ENCODE data around the gene ZFP2. TPM values are rescaled to one million over a fixed set of nuclear protein-coding genes. Genes with fewer than 3 reads are reported as not detected.

The ZFP2 gene
- total RNA-seq, 3 donors from 2014 or later, result 0.14 to 0.21 (median 0.15) TPM

DNA sequence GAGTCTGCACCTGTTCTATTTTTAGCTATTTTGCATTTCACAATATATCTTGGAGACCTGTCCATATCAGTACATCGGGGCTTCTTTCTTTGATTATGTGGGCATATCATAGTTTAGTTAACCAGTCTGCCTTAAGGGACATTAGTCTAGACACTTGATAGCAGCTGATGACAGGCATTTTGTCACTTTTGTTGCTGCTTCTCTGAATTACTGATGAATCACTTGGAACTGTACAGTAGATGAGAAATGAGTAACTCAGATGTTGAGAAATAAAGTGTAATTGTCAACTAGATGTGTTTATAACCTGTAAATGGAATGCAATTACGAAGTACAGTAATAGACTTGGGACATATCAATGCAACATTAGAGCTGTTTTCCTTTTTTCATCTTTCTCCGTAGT lies 7.1 kb downstream of the ZFP2 start:
- H3K27me3 Mint-ChIP-seq (ENCODE audit: low read depth), result no peaks in the 10 kb centered on the region
- peaks cover 18% of the 10 kb centered on the region for H3K9me3 Mint-ChIP-seq
- no peaks in the 10 kb centered on the region for H3K4me1 Mint-ChIP-seq (ENCODE audit: low read depth)
- no peak for ATAC-seq
- no peak for DNase-seq
- H3K36me3 Mint-ChIP-seq (ENCODE audit: insufficient read depth), result peaks cover 16% of the 10 kb centered on the region
- H3K4me3 Mint-ChIP-seq, result no peak overlapping the region

DNA sequence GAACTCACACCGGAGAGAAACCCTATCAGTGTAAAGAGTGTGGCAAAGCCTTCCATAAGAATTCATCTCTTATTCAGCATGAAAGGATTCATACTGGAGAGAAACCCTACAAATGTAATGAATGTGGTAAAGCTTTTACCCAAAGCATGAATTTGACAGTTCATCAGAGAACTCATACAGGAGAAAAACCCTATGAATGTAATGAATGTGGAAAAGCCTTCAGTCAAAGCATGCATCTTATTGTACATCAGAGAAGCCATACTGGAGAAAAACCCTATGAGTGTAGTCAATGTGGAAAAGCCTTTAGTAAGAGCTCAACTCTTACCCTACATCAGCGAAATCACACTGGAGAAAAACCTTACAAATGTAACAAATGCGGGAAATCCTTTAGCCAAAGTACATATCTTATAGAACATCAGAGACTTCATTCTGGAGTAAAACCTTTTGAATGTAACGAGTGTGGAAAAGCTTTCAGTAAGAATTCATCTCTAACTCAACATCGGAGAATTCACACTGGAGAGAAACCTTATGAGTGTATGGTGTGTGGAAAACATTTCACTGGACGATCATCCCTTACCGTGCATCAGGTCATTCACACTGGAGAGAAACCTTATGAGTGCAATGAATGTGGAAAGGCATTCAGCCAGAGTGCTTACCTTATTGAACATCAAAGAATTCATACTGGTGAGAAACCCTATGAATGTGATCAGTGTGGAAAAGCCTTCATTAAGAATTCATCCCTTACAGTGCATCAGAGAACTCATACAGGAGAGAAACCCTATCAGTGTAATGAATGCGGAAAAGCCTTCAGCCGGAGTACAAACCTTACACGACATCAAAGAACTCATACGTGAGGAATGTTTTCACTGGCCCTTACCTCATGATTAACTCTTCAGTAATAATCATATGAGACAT lies 36.4 kb downstream of the ZFP2 start:
- Mint-ChIP-seq H3K36me3 (ENCODE audit: insufficient read depth) (peaks cover 34% of the 10 kb centered on the region), H3K4me1 (ENCODE audit: low read depth) (no peaks in the 10 kb centered on the region), H3K9me3 (peaks cover 79% of the 10 kb centered on the region), H3K27me3 (ENCODE audit: low read depth) (no peaks in the 10 kb centered on the region), H3K4me3 (no peak overlapping the region)
- DNase-seq (no peak), ATAC-seq (no peak)

DNA sequence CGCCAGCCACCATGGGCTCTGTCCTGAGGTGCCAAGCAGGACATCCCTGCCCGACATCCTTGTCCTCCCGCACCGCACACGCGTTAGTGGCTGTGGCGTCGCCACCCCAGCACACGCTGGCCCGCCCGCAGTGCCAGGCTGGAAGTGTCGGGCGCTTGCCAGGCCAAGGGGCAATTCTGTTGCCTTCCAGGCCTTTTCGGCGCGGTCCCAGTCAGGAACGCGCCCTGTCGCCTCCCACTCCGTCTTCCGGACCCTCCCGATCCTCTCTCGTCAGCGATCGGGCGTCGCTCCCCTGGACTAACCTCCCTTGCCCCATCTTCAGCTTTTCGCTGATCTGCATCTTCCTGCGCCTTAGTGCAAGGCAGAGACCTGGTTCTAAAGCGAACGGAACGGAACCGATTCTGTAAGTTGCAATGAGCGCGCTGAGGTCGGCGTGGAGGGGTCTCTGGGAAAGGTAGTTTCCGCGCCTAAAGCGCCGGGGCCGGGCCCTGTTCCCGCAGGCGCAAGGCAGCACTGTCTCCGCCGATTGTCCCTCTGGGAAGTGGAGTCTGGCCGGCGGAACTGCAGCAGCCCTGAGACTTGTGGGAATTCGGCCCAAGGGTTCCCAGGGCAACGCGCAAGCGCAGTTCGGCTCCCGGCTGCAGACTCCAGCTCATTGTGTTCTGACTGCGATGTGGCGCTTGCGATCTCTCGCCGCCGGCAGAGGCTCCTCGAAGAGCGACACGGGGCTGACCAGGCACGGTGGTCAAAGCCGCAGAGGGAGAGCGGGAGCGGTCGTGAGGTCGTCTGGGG lies 45.1 kb downstream of the ZFP2 start, which contains the start of gene ZNF454:
ZNF454 (plus strand) TSS at position 630 of the 792 bp plus-strand sequence. CDS start 1,594 bp downstream, outside the sequence.
- DNase-seq (no peak), ATAC-seq (no peak)
- peaks cover 72% of the 10 kb centered on the region for H3K9me3 Mint-ChIP-seq
- peaks cover 37% of the 10 kb centered on the region for H3K27me3 Mint-ChIP-seq (ENCODE audit: low read depth)
- H3K4me3 Mint-ChIP-seq, result no peak within 1 kb of the TSS
- H3K36me3 Mint-ChIP-seq (ENCODE audit: insufficient read depth), result peaks cover 8% of the 10 kb centered on the region
- no peaks in the 10 kb centered on the region for H3K4me1 Mint-ChIP-seq (ENCODE audit: low read depth)

DNA sequence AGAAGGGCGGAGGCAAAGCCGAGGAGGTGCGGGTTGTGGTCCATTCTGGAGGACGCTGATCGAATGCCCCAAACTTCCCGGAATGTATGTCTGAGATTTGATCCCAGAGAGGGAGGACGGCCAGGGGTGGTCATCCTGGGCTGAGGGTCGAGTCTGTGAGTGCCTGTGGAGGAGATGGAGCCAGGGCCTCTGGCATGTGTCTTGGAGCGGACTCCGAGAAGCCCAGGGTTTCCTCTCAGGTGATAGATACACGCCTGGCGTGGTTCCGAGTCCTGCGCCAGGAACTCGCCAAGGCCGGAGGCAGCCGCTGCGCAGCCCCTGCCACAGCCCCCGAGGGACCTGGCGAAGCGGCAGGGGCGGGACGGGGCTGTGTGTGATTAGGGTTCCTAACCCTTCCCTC lies 45.6 kb downstream of the ZFP2 start:
- Mint-ChIP-seq H3K4me1 (ENCODE audit: low read depth) (no peaks in the 10 kb centered on the region), H3K36me3 (ENCODE audit: insufficient read depth) (peaks cover 8% of the 10 kb centered on the region), H3K4me3 (no peak overlapping the region), H3K9me3 (peaks cover 68% of the 10 kb centered on the region), H3K27me3 (ENCODE audit: low read depth) (peaks cover 37% of the 10 kb centered on the region)
- ATAC-seq (no peak), DNase-seq (no peak)

DNA sequence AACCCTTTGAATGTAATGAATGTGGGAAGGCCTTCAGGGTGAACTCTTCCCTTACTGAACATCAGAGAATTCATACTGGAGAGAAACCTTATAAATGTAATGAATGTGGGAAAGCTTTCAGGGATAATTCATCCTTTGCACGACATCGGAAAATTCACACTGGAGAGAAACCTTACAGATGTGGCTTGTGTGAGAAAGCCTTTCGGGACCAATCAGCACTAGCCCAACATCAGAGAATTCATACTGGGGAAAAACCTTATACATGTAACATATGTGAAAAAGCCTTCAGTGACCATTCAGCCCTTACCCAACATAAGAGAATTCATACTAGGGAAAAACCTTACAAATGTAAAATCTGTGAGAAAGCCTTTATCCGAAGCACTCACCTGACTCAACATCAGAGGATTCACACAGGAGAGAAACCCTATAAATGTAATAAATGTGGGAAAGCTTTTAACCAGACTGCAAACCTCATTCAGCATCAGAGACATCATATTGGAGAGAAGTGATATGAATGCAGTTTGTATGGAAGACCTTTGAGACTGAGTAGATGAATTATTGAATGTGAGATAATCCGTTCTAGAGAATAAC lies 69.8 kb downstream of the ZFP2 start:
- Mint-ChIP-seq H3K36me3 (ENCODE audit: insufficient read depth) (peaks cover 7% of the 10 kb centered on the region), H3K27me3 (ENCODE audit: low read depth) (no peaks in the 10 kb centered on the region), H3K9me3 (peaks cover 66% of the 10 kb centered on the region), H3K4me1 (ENCODE audit: low read depth) (no peaks in the 10 kb centered on the region), H3K4me3 (no peak overlapping the region)
- DNase-seq, result no peak
- ATAC-seq, result no peak

DNA sequence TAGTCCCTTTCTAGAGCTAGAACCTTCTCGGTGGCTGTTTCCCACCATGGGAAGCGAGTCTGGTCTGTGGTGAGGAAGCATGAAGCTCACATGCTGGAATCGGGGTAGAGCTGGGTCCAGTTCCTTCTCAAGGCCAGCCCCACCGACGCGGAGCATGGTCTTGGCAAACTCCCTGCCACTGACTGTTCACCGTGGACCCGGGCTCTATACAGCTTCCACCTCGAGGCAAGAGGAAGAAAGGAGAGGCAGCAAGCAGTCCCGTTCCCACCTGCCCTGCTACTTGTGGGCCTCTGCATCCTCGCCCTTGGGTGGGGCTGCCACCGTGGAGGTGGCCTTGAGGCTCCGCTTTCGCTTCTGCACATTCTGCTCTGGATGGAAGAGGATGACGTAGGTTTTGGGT lies 85.7 kb downstream of the ZFP2 start:
- DNase-seq (no peak), ATAC-seq (no peak)
- H3K27me3 Mint-ChIP-seq (ENCODE audit: low read depth), result no peaks in the 10 kb centered on the region
- peaks cover 29% of the 10 kb centered on the region for H3K9me3 Mint-ChIP-seq
- H3K4me1 Mint-ChIP-seq (ENCODE audit: low read depth), result no peaks in the 10 kb centered on the region
- no peaks in the 10 kb centered on the region for H3K36me3 Mint-ChIP-seq (ENCODE audit: insufficient read depth)
- no peak overlapping the region for H3K4me3 Mint-ChIP-seq

Other genes with a start within 250 kb of the ZFP2 start
- 10 to 100 TPM in 1 of 3 donors, 1 to 10 TPM in 2; 8.9 to 10.1 (median 9.4) TPM for gene ZNF354A, start 165.3 kb upstream of the ZFP2 start, total RNA-seq
- gene ZNF354B, start 36.0 kb upstream of the ZFP2 start, total RNA-seq, result 10 to 100 TPM; 11.1 to 12.4 (median 11.9) TPM
- gene ZNF454, start 45.3 kb downstream of the ZFP2 start, total RNA-seq, result not detected
- gene GRM6, start 99.4 kb downstream of the ZFP2 start, total RNA-seq, result not detected
- 1 to 10 TPM; 2.0 to 2.8 (median 2.3) TPM for gene ZNF879, start 127.9 kb downstream of the ZFP2 start, total RNA-seq
- 1 to 10 TPM; 3.4 to 4.2 (median 3.9) TPM for gene ZNF354C, start 164.5 kb downstream of the ZFP2 start, total RNA-seq

Data from activated T-cell treated with anti-CD3 and anti-CD28 coated beads, Interleukin-2, amount 50 U/mL, for 4 hours (primary cell).